ENCODE data around the gene KCTD13. TPM values are rescaled to one million over a fixed set of nuclear protein-coding genes. Genes with fewer than 3 reads are reported as not detected.
"Not testable (repeated sequence)": the region's sequence is repeated elsewhere in the genome, so short reads cannot be mapped to it uniquely, and the experiment has no call there.

The KCTD13 gene
- total RNA-seq, 1 donor from 2014 or later, result 39.7 TPM

DNA sequence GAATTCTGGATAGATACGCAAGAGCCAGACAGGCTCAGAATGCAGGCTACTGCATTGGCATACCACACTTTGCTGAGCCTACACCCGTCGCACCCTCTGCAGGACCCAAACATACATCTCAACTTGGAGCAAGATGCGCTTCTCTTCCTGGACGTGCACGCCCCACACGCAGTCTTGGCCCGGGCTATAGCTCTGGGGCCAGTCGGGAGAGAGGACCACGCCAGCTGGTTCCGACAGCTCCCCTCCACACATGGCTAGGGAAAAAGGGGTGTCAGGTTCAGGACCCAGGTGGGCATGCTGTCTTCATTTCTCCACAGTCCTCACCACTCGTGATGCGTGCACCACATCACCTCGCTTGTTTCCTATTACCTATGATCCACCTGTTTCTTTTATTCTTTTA, 47.9 kb downstream of the KCTD13 start:
- DNase-seq (ENCODE audit: low spot score), result no peak
- H3K27me3 Mint-ChIP-seq (ENCODE audit: low read depth), result peaks cover 26% of the 10 kb centered on the region
- H3K9me3 Mint-ChIP-seq, result no peaks in the 10 kb centered on the region
- H3K4me3 Mint-ChIP-seq (ENCODE audit: low read depth), result no peak overlapping the region
- H3K4me1 Mint-ChIP-seq (ENCODE audit: low read depth), result peaks cover 6% of the 10 kb centered on the region
- intact Hi-C loops (cut with micrococcal nuclease), result loop anchor here (10.0 kb wide), 1 partner anchor 147 kb away; the partner anchor contains the start of gene C16orf92
- no peaks in the 10 kb centered on the region for H3K36me3 Mint-ChIP-seq (ENCODE audit: low read depth)
- no peak overlapping the region for H3K27ac Mint-ChIP-seq

GRCh38 chr16:29877266-29877961, 48.6 kb downstream of the KCTD13 start:
- peak; percentile 57 for DNase-seq (ENCODE audit: low spot score)
- Mint-ChIP-seq H3K4me3 (ENCODE audit: low read depth) (peak overlapping the region; percentile 51), H3K36me3 (ENCODE audit: low read depth) (no peaks in the 10 kb centered on the region), H3K4me1 (ENCODE audit: low read depth) (peaks cover 6% of the 10 kb centered on the region), H3K9me3 (no peaks in the 10 kb centered on the region), H3K27me3 (ENCODE audit: low read depth) (peaks cover 24% of the 10 kb centered on the region), H3K27ac (no peak overlapping the region)
- intact Hi-C loops (cut with micrococcal nuclease), result loop anchor here (10.0 kb wide), 1 partner anchor 147 kb away; the partner anchor contains the start of gene C16orf92

- no peaks in the 10 kb centered on the region for H3K36me3 Mint-ChIP-seq (ENCODE audit: low read depth)
- no peak for DNase-seq (ENCODE audit: low spot score)
- no peaks in the 10 kb centered on the region for H3K9me3 Mint-ChIP-seq
- peaks cover 6% of the 10 kb centered on the region for H3K4me1 Mint-ChIP-seq (ENCODE audit: low read depth)
- H3K27ac Mint-ChIP-seq, result no peak overlapping the region
- intact Hi-C loops (cut with micrococcal nuclease), result loop anchor here (10.0 kb wide), 1 partner anchor 148 kb away; the partner anchor contains the start of gene C16orf92
- H3K4me3 Mint-ChIP-seq (ENCODE audit: low read depth), result peak overlapping the region; percentile 69
- H3K27me3 Mint-ChIP-seq (ENCODE audit: low read depth), result peaks cover 24% of the 10 kb centered on the region
Observed at GRCh38 chr16:29876594-29877249, 49.3 kb downstream of the KCTD13 start.

DNA sequence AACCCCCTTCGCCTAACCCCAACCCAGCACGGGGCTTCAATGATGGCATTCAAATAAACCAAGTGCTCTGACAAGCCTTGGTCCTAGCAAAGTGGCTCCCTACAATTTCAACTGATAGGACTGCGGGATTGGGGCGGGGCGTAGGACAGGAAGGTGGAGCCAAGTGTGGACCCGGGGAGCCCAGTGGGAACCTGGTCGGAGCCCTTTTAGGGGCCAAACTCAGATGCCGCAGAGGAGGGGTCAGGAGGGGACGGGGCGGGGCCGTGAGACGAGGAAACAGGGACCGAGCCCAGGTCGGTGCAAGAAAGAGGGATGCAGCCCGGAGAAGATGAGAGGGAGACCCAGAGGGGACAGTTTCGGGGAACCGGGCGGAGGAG, 49.8 kb downstream of the KCTD13 start:
- intact Hi-C loops (cut with micrococcal nuclease), result loop anchor here (10.0 kb wide), 1 partner anchor 149 kb away; the partner anchor contains the start of gene C16orf92
- Mint-ChIP-seq H3K4me1 (ENCODE audit: low read depth) (peaks cover 6% of the 10 kb centered on the region), H3K9me3 (no peaks in the 10 kb centered on the region), H3K27ac (no peak overlapping the region), H3K36me3 (ENCODE audit: low read depth) (no peaks in the 10 kb centered on the region), H3K4me3 (ENCODE audit: low read depth) (peak overlapping the region; percentile 69), H3K27me3 (ENCODE audit: low read depth) (peaks cover 24% of the 10 kb centered on the region)
- no peak for DNase-seq (ENCODE audit: low spot score)

DNA sequence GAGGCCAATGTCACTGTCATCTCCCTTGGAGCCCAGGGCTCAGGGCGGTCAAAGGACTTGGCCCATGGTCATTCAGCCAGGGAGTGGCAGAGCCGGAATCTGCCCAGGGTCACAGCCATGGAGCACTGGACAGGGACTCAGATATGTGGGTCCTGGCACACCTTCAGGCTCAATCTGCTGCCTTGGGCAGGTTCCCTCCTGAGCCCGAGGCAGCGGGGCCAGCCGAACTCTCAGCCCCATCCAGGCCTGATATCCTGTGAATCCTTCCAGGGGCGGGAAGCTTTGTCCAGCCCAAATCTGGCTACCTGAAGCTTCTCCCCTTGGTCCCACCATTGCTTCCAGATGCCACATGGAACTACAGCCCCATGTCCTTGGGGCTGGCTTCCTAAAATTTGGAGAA, 50.8 kb downstream of the KCTD13 start:
- no peaks in the 10 kb centered on the region for H3K9me3 Mint-ChIP-seq
- no peak for DNase-seq (ENCODE audit: low spot score)
- intact Hi-C loops (cut with micrococcal nuclease), result loop anchor here (10.0 kb wide), 1 partner anchor 150 kb away; the partner anchor contains the start of gene C16orf92
- H3K4me3 Mint-ChIP-seq (ENCODE audit: low read depth), result no peak overlapping the region
- H3K27ac Mint-ChIP-seq, result no peak overlapping the region
- H3K4me1 Mint-ChIP-seq (ENCODE audit: low read depth), result peaks cover 6% of the 10 kb centered on the region
- no peaks in the 10 kb centered on the region for H3K36me3 Mint-ChIP-seq (ENCODE audit: low read depth)
- peaks cover 24% of the 10 kb centered on the region for H3K27me3 Mint-ChIP-seq (ENCODE audit: low read depth)

DNA sequence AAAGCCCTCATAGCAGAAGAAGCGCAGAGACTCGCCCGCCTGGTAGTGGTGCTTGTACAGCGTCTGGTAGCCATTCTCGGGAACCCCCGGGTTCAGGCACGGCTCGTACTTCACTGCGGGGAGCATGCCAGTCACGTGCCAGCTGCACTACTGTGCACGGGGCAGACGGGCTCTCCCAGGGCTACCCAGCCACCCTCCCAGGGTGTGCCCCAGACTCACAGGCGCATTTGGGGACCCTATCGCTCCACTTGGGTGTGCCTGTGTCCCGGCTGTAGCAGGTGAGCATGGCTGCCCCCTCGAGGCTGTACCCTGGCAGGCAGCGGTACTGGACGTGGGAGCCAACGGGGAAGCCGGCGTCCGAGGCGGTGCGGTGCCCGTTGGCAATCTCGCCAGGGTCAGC, 52.7 kb downstream of the KCTD13 start:
- no peak for DNase-seq (ENCODE audit: low spot score)
- Mint-ChIP-seq H3K36me3 (ENCODE audit: low read depth) (no peaks in the 10 kb centered on the region), H3K27ac (no peak overlapping the region), H3K4me3 (ENCODE audit: low read depth) (no peak overlapping the region), H3K4me1 (ENCODE audit: low read depth) (peaks cover 6% of the 10 kb centered on the region), H3K9me3 (no peaks in the 10 kb centered on the region), H3K27me3 (ENCODE audit: low read depth) (peaks cover 22% of the 10 kb centered on the region)
- intact Hi-C loops (cut with micrococcal nuclease), result loop anchor here (10.0 kb wide), 1 partner anchor 151 kb away; the partner anchor contains the start of gene C16orf92

GRCh38 chr16:29871822-29872546, 54.0 kb downstream of the KCTD13 start:
- H3K4me1 Mint-ChIP-seq (ENCODE audit: low read depth), result peaks cover 3% of the 10 kb centered on the region
- H3K9me3 Mint-ChIP-seq, result no peaks in the 10 kb centered on the region
- H3K36me3 Mint-ChIP-seq (ENCODE audit: low read depth), result no peaks in the 10 kb centered on the region
- intact Hi-C loops (cut with micrococcal nuclease), result loop anchor here (10.0 kb wide), 1 partner anchor 153 kb away; the partner anchor contains the start of gene C16orf92
- H3K4me3 Mint-ChIP-seq (ENCODE audit: low read depth), result no peak overlapping the region
- DNase-seq (ENCODE audit: low spot score), result no peak
- H3K27me3 Mint-ChIP-seq (ENCODE audit: low read depth), result peaks cover 9% of the 10 kb centered on the region
- no peak overlapping the region for H3K27ac Mint-ChIP-seq

DNA sequence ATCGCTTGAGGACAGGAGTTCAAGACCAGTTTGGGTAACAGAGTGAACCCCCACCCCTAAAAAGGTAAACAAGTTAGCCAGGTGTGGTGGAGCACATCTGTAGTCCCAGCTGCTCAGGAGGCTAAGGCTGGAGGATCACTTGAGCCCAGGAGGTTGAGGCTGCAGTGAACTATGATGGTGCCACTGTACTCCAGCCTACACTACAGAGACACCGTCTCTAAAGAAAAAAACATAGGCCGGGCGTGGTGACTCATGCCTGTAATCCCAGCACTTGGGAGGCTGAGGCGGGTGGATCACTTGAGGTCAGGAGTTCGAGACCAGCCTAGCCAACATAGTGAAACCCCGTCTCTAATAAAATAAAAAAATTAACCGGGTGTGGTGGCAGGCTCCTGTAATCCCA, 57.0 kb downstream of the KCTD13 start:
- H3K4me1 Mint-ChIP-seq (ENCODE audit: low read depth); H3K27ac Mint-ChIP-seq; H3K9me3 Mint-ChIP-seq; DNase-seq (ENCODE audit: low spot score); H3K27me3 Mint-ChIP-seq (ENCODE audit: low read depth); H3K36me3 Mint-ChIP-seq (ENCODE audit: low read depth); H3K4me3 Mint-ChIP-seq (ENCODE audit: low read depth): not testable (repeated sequence)
- intact Hi-C loops (cut with micrococcal nuclease), result loop anchor here (10.0 kb wide), 1 partner anchor 126 kb away; the partner anchor contains the start of genes HIRIP3 and INO80E

DNA sequence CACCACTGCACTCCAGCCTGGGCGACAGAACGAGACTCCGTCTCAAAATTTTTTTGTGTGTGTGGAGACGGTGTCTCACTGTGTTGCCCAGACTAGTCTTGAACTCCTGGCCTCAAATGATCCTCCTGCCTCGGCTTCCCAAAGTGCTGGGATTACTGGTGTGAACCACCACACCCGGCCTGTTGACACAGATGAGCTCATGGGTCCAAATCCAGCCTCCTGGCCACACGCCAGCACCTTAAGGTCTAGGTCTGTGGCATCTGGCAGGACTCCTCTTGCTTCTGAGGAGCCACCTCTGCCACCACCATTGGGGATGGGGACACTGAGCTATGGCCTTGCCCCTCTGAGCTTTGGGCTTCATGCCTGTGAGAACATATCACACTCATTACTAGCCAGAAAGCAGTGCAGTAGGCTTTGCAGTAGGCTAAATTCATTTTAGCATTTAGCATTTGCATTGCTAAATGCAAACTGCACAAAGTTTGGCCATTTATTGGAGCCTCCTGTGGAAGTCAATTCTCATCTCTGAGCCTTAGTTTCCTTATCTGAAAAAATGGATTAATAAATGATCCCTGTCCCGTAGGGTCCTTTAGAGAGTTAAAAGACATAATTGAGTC, 57.5 kb downstream of the KCTD13 start:
- no peak for DNase-seq (ENCODE audit: low spot score)
- H3K27ac Mint-ChIP-seq, result no peak overlapping the region
- no peaks in the 10 kb centered on the region for H3K36me3 Mint-ChIP-seq (ENCODE audit: low read depth)
- intact Hi-C loops (cut with micrococcal nuclease), result loop anchor here (10.0 kb wide), 1 partner anchor 126 kb away; the partner anchor contains the start of genes HIRIP3 and INO80E
- no peak overlapping the region for H3K4me3 Mint-ChIP-seq (ENCODE audit: low read depth)
- H3K9me3 Mint-ChIP-seq, result no peaks in the 10 kb centered on the region
- no peaks in the 10 kb centered on the region for H3K27me3 Mint-ChIP-seq (ENCODE audit: low read depth)
- H3K4me1 Mint-ChIP-seq (ENCODE audit: low read depth), result peaks cover 4% of the 10 kb centered on the region

DNA sequence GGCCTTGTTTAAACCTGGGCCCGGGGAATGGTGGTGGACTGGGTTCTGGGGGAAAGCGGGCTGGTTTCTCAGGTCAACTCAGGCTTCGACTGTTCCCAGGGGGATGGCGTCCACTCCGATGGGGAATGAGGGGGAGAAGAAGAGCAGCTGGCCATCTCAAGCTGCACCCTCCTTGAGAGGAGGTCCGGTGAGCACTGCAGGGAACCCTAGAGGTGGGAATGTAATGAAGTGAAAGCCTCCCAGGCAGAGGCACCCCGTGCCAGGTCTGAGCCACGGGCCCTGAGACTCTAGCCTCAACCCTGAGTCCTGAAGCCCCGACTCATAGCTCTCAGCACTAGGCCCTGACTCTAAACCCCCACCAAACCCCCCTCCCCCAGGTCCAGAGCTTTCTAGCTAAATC, 61.8 kb downstream of the KCTD13 start:
- no peak for DNase-seq (ENCODE audit: low spot score)
- no peak overlapping the region for H3K4me3 Mint-ChIP-seq (ENCODE audit: low read depth)
- H3K4me1 Mint-ChIP-seq (ENCODE audit: low read depth), result peaks cover 17% of the 10 kb centered on the region
- no peaks in the 10 kb centered on the region for H3K9me3 Mint-ChIP-seq
- H3K36me3 Mint-ChIP-seq (ENCODE audit: low read depth), result peaks cover 18% of the 10 kb centered on the region
- no peaks in the 10 kb centered on the region for H3K27me3 Mint-ChIP-seq (ENCODE audit: low read depth)
- H3K27ac Mint-ChIP-seq, result no peak overlapping the region
- intact Hi-C loops (cut with micrococcal nuclease), result loop anchor here (10.0 kb wide), 1 partner anchor 131 kb away; the partner anchor contains the start of genes HIRIP3 and INO80E

- peak overlapping the region; percentile 99 for H3K27ac Mint-ChIP-seq
Observed at GRCh38 chr16:29863669-29863984, 62.4 kb downstream of the KCTD13 start.

More at GRCh38 chr16:29863669-29863984, 62.4 kb downstream of the KCTD13 start:
- Mint-ChIP-seq H3K27me3 (ENCODE audit: low read depth) (no peaks in the 10 kb centered on the region), H3K36me3 (ENCODE audit: low read depth) (peaks cover 24% of the 10 kb centered on the region), H3K9me3 (no peaks in the 10 kb centered on the region), H3K4me3 (ENCODE audit: low read depth) (peak overlapping the region; percentile 98), H3K4me1 (ENCODE audit: low read depth) (peaks cover 17% of the 10 kb centered on the region)
- intact Hi-C loops (cut with micrococcal nuclease), result loop anchor here (1.0 to 10.0 kb wide), 5 partner anchors 47 to 795 kb away; partner anchors contain the start of genes FBRS, HIRIP3, INO80E and KCTD13
- DNase-seq (ENCODE audit: low spot score), result no peak
